Measurements from ENCODE around the gene PSME2.

The PSME2 gene

GRCh38 chr14:24094841-24095270, 51.6 kb downstream of the PSME2 start:
- peak; percentile 25 for DNase-seq (ENCODE audit: low spot score)
- no peak for FAIRE-seq

- FAIRE-seq (no peak), DNase-seq (ENCODE audit: low spot score) (peak; percentile 97)
Measured at GRCh38 chr14:24093901-24094840, 52.2 kb downstream of the PSME2 start, which contains the start of gene PCK2. PCK2 (plus strand) TSS chr14:24094311; CDS start chr14:24094406, 95 bp downstream.

Data from urothelium cell line (cell line).